GM12873 (cell line): Measurements from ENCODE around the gene BCAS3.

ENCODE experiments used
- CTCF ChIP-seq: IDR thresholded peaks from 2 replicates; pipeline ENCODE4 v1.5.1; 2012; ENCODE audit warnings: low read depth, mild to moderate bottlenecking, moderate library complexity, low read length, control low read depth; ENCODE audit not compliant: insufficient read depth; ENCODE audit errors: missing control alignments

Gene BCAS3

GRCh38 chr17:61307905-61308886 is 630.5 kb downstream of the BCAS3 start:
- no peak for TF ChIP-seq CTCF

- no peak for TF ChIP-seq CTCF
Measured at GRCh38 chr17:61309362-61310256, 632.0 kb downstream of the BCAS3 start.

- TF ChIP-seq CTCF, result no peak
Measured at GRCh38 chr17:61310590-61310989, 632.9 kb downstream of the BCAS3 start.

- no peak for TF ChIP-seq CTCF
Measured at GRCh38 chr17:61312406-61313295, 635.0 kb downstream of the BCAS3 start.

- TF ChIP-seq CTCF, result no peak
Measured at GRCh38 chr17:61313461-61314326, 636.0 kb downstream of the BCAS3 start.

- TF ChIP-seq CTCF, result no peak
Measured at GRCh38 chr17:61314368-61315078, 636.9 kb downstream of the BCAS3 start.
